Spinal cord (tissue), 10 donors: ENCODE results near the gene MYT1. TPM values are rescaled to one million over a fixed set of nuclear protein-coding genes. Genes with fewer than 3 reads are reported as not detected.

Experiments used
- DNase-seq, 6 donors: peaks; one replicate each; pipeline versions ENCODE4 v3.0.0 to v3.0.0-alpha.2; 2013 to 2015; ENCODE audit warnings: low spot score in 6 of 6, low read depth in 4 of 6
- H3K27ac ChIP-seq: one replicate; pipeline ENCODE4 v1.5.1; 2013; ENCODE audit warnings: low read depth, low read length, control low read depth
- H3K27me3 ChIP-seq: one replicate; pipeline ENCODE4 v1.6.1; 2013; ENCODE audit warnings: low read length; ENCODE audit not compliant: control insufficient read depth, insufficient read depth
- H3K36me3 ChIP-seq: one replicate; pipeline ENCODE4 v1.6.1; 2013; ENCODE audit warnings: low read length; ENCODE audit not compliant: control insufficient read depth, insufficient read depth
- H3K4me1 ChIP-seq: one replicate; pipeline ENCODE4 v1.6.1; 2013; ENCODE audit warnings: low read length; ENCODE audit not compliant: control insufficient read depth, insufficient read depth
- H3K4me3 ChIP-seq: one replicate; pipeline ENCODE4 v1.5.1; 2013; ENCODE audit warnings: low read depth, low read length, control low read depth
- H3K9me3 ChIP-seq: one replicate; pipeline ENCODE4 v1.6.1; 2013; ENCODE audit warnings: low read length; ENCODE audit not compliant: control insufficient read depth, insufficient read depth
- WGBS: methylation state at CpG from one replicate; pipeline ENCODE4 v1.1.5; 2013; ENCODE audit warnings: missing lambda C conversion rate; ENCODE audit not compliant: insufficient coverage; 5-methylcytosine and 5-hydroxymethylcytosine counted together
- polyA plus RNA-seq, 2 donors: library from polyadenylated mRNA; unstranded; fragments of 120-200 nt; gene quantifications; one replicate each; pipeline ENCODE4 v1.2.1, GENCODE V29; 2013; ENCODE audit not compliant: insufficient read length in 2 of 2
- total RNA-seq, 2 donors: library from RNA; depleted of rRNA in 1 of 2; stranded (reverse); fragments of 120-200 nt in 1 of 2; fragments of >200 nt in 1 of 2; gene quantifications; one replicate each; pipeline versions ENCODE4 v1.2.3 to v1.2.4, GENCODE V29; 2013 to 2014
- donor health status: healthy.

The MYT1 gene
- total and polyA plus RNA-seq, 4 donors: 6.1 to 21.4 (median 13.5) TPM

- Histone ChIP-seq H3K27me3 (no peaks in the 10 kb centered on the region), H3K9me3 (no peaks in the 10 kb centered on the region), H3K36me3 (peaks cover 13% of the 10 kb centered on the region), H3K4me1 (peaks cover 63% of the 10 kb centered on the region), H3K4me3 (no peak overlapping the region), H3K27ac (peak overlapping the region; percentile 88)
- WGBS: 23% methylated on average over 14 of the region's 21 CpGs
- peak in 4 of 6 donors; percentile 53 to 97 (median 74) for DNase-seq
Measured at GRCh38 chr20:64188682-64189529, 24.7 kb downstream of the MYT1 start.

- Histone ChIP-seq H3K4me3 (no peak overlapping the region), H3K36me3 (peaks cover 13% of the 10 kb centered on the region), H3K27ac (peak overlapping the region; percentile 88), H3K4me1 (peaks cover 69% of the 10 kb centered on the region), H3K27me3 (no peaks in the 10 kb centered on the region), H3K9me3 (no peaks in the 10 kb centered on the region)
- 11% methylated on average over 3 of the region's 5 CpGs for WGBS
- no peak for DNase-seq
Measured at GRCh38 chr20:64189530-64189966, 25.3 kb downstream of the MYT1 start.

- no peak for DNase-seq
- Histone ChIP-seq H3K4me1 (peaks cover 74% of the 10 kb centered on the region), H3K27ac (peak overlapping the region; percentile 88), H3K36me3 (peaks cover 13% of the 10 kb centered on the region), H3K9me3 (no peaks in the 10 kb centered on the region), H3K27me3 (no peaks in the 10 kb centered on the region), H3K4me3 (no peak overlapping the region)
- 72% methylated on average over 8 of the region's 8 CpGs for WGBS
Measured at GRCh38 chr20:64189986-64190385, 25.7 kb downstream of the MYT1 start.

- no peaks in the 10 kb centered on the region for H3K27me3 ChIP-seq
- no peaks in the 10 kb centered on the region for H3K9me3 ChIP-seq
- peaks cover 74% of the 10 kb centered on the region for H3K4me1 ChIP-seq
- 73% methylated on average over 3 of the region's 4 CpGs for WGBS
- DNase-seq: no peak
- H3K27ac ChIP-seq: no peak overlapping the region
- no peak overlapping the region for H3K4me3 ChIP-seq
- peaks cover 9% of the 10 kb centered on the region for H3K36me3 ChIP-seq
Measured at GRCh38 chr20:64191002-64191401, 26.8 kb downstream of the MYT1 start.

- Histone ChIP-seq H3K27me3 (no peaks in the 10 kb centered on the region), H3K4me3 (no peak overlapping the region), H3K27ac (no peak overlapping the region), H3K9me3 (no peaks in the 10 kb centered on the region), H3K4me1 (peaks cover 83% of the 10 kb centered on the region), H3K36me3 (peaks cover 8% of the 10 kb centered on the region)
- 43% methylated on average over 7 of the region's 9 CpGs for WGBS
- DNase-seq: no peak
Measured at GRCh38 chr20:64192406-64192805, 28.2 kb downstream of the MYT1 start.

GRCh38 chr20:64193058-64193457 lies 28.8 kb downstream of the MYT1 start:
- WGBS: 44% methylated on average over 3 of the region's 3 CpGs
- Histone ChIP-seq H3K27me3 (no peaks in the 10 kb centered on the region), H3K4me1 (peaks cover 80% of the 10 kb centered on the region), H3K27ac (no peak overlapping the region), H3K36me3 (peaks cover 12% of the 10 kb centered on the region), H3K4me3 (no peak overlapping the region), H3K9me3 (no peaks in the 10 kb centered on the region)
- DNase-seq: no peak

- no peaks in the 10 kb centered on the region for H3K9me3 ChIP-seq
- peaks cover 24% of the 10 kb centered on the region for H3K36me3 ChIP-seq
- H3K27ac ChIP-seq: no peak overlapping the region
- DNase-seq: no peak
- H3K27me3 ChIP-seq: no peaks in the 10 kb centered on the region
- peaks cover 80% of the 10 kb centered on the region for H3K4me1 ChIP-seq
- H3K4me3 ChIP-seq: no peak overlapping the region
Measured at GRCh38 chr20:64194269-64194668, 30.0 kb downstream of the MYT1 start.

- Histone ChIP-seq H3K36me3 (peaks cover 38% of the 10 kb centered on the region), H3K27ac (no peak overlapping the region), H3K4me1 (peaks cover 67% of the 10 kb centered on the region), H3K4me3 (no peak overlapping the region), H3K27me3 (no peaks in the 10 kb centered on the region), H3K9me3 (no peaks in the 10 kb centered on the region)
- no peak for DNase-seq
- 46% methylated on average over 5 of the region's 15 CpGs for WGBS
Measured at GRCh38 chr20:64196309-64196708, 32.1 kb downstream of the MYT1 start.

- 11% methylated on average over 6 of the region's 11 CpGs for WGBS
- no peak overlapping the region for H3K27ac ChIP-seq
- peak in 1 of 6 donors; percentile 97 for DNase-seq
- peaks cover 63% of the 10 kb centered on the region for H3K4me1 ChIP-seq
- H3K27me3 ChIP-seq: no peaks in the 10 kb centered on the region
- no peak overlapping the region for H3K4me3 ChIP-seq
- no peaks in the 10 kb centered on the region for H3K9me3 ChIP-seq
- H3K36me3 ChIP-seq: peaks cover 44% of the 10 kb centered on the region
Measured at GRCh38 chr20:64196847-64197306, 32.6 kb downstream of the MYT1 start.

GRCh38 chr20:64198347-64198746 lies 34.1 kb downstream of the MYT1 start:
- Histone ChIP-seq H3K27me3 (no peaks in the 10 kb centered on the region), H3K4me1 (peaks cover 60% of the 10 kb centered on the region), H3K9me3 (no peaks in the 10 kb centered on the region), H3K4me3 (no peak overlapping the region), H3K36me3 (peaks cover 53% of the 10 kb centered on the region), H3K27ac (no peak overlapping the region)
- 90% methylated on average over 9 of the region's 9 CpGs for WGBS
- no peak for DNase-seq
